ENCODE results near the gene MSL1. TPM values are rescaled to one million over a fixed set of nuclear protein-coding genes. Genes with fewer than 3 reads are reported as not detected.
"Not testable (repeated sequence)": the region's sequence is repeated elsewhere in the genome, so short reads cannot be mapped to it uniquely, and the experiment has no call there.

MSL1 gene
- total RNA-seq, 3 donors from 2014 or later (not counting 1 experiment from before 2014, with no cell fraction given): 99.0 to 124 (median 110) TPM

DNA sequence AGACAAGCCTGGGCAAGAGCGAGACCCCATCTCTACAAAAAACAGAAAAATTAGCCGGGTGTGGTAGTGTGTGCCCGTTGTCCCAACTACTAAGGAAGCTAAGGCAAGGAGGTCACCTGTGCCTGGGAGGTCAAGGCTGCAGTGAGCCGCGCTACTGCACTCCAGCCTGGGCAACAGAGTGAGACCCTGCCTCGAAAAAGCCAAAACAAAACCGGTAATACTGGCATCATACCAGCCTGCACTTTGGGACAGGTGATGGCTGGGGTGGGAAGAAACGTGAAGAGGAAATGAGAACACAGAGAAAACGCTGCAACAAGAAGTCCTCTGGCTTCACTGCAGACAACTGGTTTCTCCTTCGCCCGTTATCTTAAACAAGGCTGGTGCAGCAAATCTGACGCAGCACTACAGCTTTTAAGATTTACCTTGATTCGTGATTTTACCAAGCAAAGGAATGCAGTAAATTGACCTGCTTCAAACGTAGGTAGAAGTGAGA, 17.8 kb downstream of the MSL1 start:
- 24% methylated on average over 14 of the region's 14 CpGs for WGBS (ENCODE audit: insufficient coverage)

DNA sequence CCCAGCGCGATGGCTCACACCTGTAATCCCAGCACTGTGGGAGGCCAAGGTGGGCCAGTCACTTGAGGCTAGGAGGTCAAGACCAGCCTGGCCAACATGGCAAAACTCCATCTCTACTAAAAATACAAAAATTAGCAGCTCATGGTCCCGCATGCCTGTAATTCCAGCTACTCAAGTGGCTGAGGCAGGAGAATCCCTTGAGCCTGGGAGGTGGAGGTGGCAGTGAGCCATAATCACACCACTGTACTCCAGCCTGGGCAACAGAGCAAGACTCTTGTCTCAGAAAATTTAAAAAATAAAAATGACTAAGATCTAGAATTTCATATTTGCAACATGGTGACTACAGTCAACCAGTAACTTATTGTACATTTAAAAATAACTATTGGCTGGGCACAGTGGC, 21.4 kb downstream of the MSL1 start:
- H3K4me1 Mint-ChIP-seq: peaks cover 28 to 49% of the 10 kb centered on the region in 2 donors
- WGBS (ENCODE audit: insufficient coverage): 96% methylated on average over 3 of the region's 3 CpGs
- H3K36me3 Mint-ChIP-seq; H3K9me3 Mint-ChIP-seq; H3K4me3 Mint-ChIP-seq; ATAC-seq; DNase-seq; H3K27ac Mint-ChIP-seq; H3K9me3 ChIP-seq (ENCODE audit: control insufficient read depth, insufficient read depth, low read length); H3K27me3 ChIP-seq (ENCODE audit: control insufficient read depth, insufficient read depth, low read length); H3K27me3 Mint-ChIP-seq (ENCODE audit: low read depth in 2 of 2); H3K27ac ChIP-seq (ENCODE audit: low read length); H3K4me3 ChIP-seq (ENCODE audit: low read length): not testable (repeated sequence)
- intact Hi-C loops (cut with micrococcal nuclease): loop anchor here (5.0 kb wide), 1 partner anchor 74 kb away; the partner anchor contains the start of gene WIPF2
- Histone ChIP-seq H3K36me3 (ENCODE audit: control insufficient read depth, insufficient read depth, low read length) (peaks cover 31% of the 10 kb centered on the region), H3K4me1 (ENCODE audit: control insufficient read depth, insufficient read depth, low read length) (peaks cover 19% of the 10 kb centered on the region)

More for the DNA sequence above, 17.8 kb downstream of the MSL1 start:
- intact Hi-C loops (cut with micrococcal nuclease): loop anchor here (1.0 to 5.0 kb wide), 3 partner anchors 26 to 78 kb away; partner anchors contain the start of gene WIPF2
- Mint-ChIP-seq H3K27ac (peak overlapping the region; percentile 97), H3K36me3 (peaks cover 20% of the 10 kb centered on the region), H3K4me3 (peak overlapping the region; percentile 95), H3K4me1 (peaks cover 28 to 34% of the 10 kb centered on the region in 2 donors), H3K9me3 (no peaks in the 10 kb centered on the region), H3K27me3 (ENCODE audit: low read depth in 2 of 2) (no peaks in the 10 kb centered on the region)
- Histone ChIP-seq H3K9me3 (ENCODE audit: control insufficient read depth, insufficient read depth, low read length) (no peaks in the 10 kb centered on the region), H3K27me3 (ENCODE audit: control insufficient read depth, insufficient read depth, low read length) (no peaks in the 10 kb centered on the region), H3K27ac (ENCODE audit: low read length) (peak overlapping the region; percentile 94), H3K4me1 (ENCODE audit: control insufficient read depth, insufficient read depth, low read length) (peaks cover 16% of the 10 kb centered on the region), H3K4me3 (ENCODE audit: low read length) (peak overlapping the region; percentile 51), H3K36me3 (ENCODE audit: control insufficient read depth, insufficient read depth, low read length) (peaks cover 36% of the 10 kb centered on the region)
- peak in 2 of 3 donors; percentile 2 to 6 for ATAC-seq
- TF ChIP-seq, protein P1, sequence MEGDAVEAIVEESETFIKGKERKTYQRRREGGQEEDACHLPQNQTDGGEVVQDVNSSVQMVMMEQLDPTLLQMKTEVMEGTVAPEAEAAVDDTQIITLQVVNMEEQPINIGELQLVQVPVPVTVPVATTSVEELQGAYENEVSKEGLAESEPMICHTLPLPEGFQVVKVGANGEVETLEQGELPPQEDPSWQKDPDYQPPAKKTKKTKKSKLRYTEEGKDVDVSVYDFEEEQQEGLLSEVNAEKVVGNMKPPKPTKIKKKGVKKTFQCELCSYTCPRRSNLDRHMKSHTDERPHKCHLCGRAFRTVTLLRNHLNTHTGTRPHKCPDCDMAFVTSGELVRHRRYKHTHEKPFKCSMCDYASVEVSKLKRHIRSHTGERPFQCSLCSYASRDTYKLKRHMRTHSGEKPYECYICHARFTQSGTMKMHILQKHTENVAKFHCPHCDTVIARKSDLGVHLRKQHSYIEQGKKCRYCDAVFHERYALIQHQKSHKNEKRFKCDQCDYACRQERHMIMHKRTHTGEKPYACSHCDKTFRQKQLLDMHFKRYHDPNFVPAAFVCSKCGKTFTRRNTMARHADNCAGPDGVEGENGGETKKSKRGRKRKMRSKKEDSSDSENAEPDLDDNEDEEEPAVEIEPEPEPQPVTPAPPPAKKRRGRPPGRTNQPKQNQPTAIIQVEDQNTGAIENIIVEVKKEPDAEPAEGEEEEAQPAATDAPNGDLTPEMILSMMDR (IDR thresholded peaks at IDR 0.05): no peak
- no peak for DNase-seq

- H3K27me3 Mint-ChIP-seq (ENCODE audit: low read depth in 2 of 2): no peaks in the 10 kb centered on the region
- no peaks in the 10 kb centered on the region for H3K36me3 Mint-ChIP-seq
- no peak overlapping the region for H3K4me3 ChIP-seq (ENCODE audit: low read length)
- peaks cover 6% of the 10 kb centered on the region for H3K4me1 ChIP-seq (ENCODE audit: control insufficient read depth, insufficient read depth, low read length)
- H3K9me3 ChIP-seq (ENCODE audit: control insufficient read depth, insufficient read depth, low read length): no peaks in the 10 kb centered on the region
- no peaks in the 10 kb centered on the region for H3K9me3 Mint-ChIP-seq
- peak overlapping the region in 1 of 2 donors; percentile 31 for H3K27ac Mint-ChIP-seq
- H3K36me3 ChIP-seq (ENCODE audit: control insufficient read depth, insufficient read depth, low read length): peaks cover 48% of the 10 kb centered on the region
- H3K27ac ChIP-seq (ENCODE audit: low read length): no peak overlapping the region
- DNase-seq: no peak
- intact Hi-C loops (cut with micrococcal nuclease): no loop called here
- no peaks in the 10 kb centered on the region for H3K27me3 ChIP-seq (ENCODE audit: control insufficient read depth, insufficient read depth, low read length)
- H3K4me3 Mint-ChIP-seq: no peak overlapping the region
- WGBS (ENCODE audit: insufficient coverage): over 99% methylated on average over 3 of the region's 3 CpGs
- TF ChIP-seq, protein P1 (IDR thresholded peaks at IDR 0.05): no peak
- ATAC-seq: no peak
- H3K4me1 Mint-ChIP-seq: peaks cover 25 to 57% of the 10 kb centered on the region in 2 donors
Measured at GRCh38 chr17:40145476-40145875, 23.7 kb downstream of the MSL1 start.

DNA sequence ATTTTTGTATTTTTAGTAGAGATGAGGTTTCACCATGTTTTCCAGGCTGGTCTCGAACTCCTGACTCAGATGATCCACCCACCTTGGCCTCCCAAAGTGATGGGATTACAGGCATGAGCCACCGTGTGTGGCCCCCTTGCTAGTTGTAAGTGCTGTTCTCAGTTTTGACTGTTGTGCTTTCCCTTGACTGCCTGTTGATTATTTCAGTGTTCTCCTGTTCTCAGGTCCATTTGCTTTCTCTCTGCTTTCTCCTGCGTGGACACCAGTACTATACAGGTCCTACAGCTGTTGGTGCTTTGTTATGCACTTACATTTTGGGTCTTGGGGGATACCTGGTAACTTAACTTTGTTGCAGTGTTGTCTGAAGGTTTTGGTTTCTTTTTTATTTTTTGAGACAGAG, 26.8 kb downstream of the MSL1 start:
- 94% methylated on average over 3 of the region's 3 CpGs for WGBS (ENCODE audit: insufficient coverage)
- intact Hi-C loops (cut with micrococcal nuclease): no loop called here
- ATAC-seq: no peak
- Mint-ChIP-seq H3K27me3 (ENCODE audit: low read depth in 2 of 2) (no peaks in the 10 kb centered on the region), H3K27ac (peak overlapping the region in 1 of 2 donors; percentile 17), H3K9me3 (no peaks in the 10 kb centered on the region), H3K36me3 (peaks cover 6% of the 10 kb centered on the region), H3K4me3 (no peak overlapping the region), H3K4me1 (peaks cover 7 to 48% of the 10 kb centered on the region in 2 donors)
- peaks cover 52% of the 10 kb centered on the region for H3K36me3 ChIP-seq (ENCODE audit: control insufficient read depth, insufficient read depth, low read length)
- no peak overlapping the region for H3K4me3 ChIP-seq (ENCODE audit: low read length)
- peaks cover 7% of the 10 kb centered on the region for H3K4me1 ChIP-seq (ENCODE audit: control insufficient read depth, insufficient read depth, low read length)
- no peaks in the 10 kb centered on the region for H3K9me3 ChIP-seq (ENCODE audit: control insufficient read depth, insufficient read depth, low read length)
- no peaks in the 10 kb centered on the region for H3K27me3 ChIP-seq (ENCODE audit: control insufficient read depth, insufficient read depth, low read length)
- TF ChIP-seq, protein P1 (IDR thresholded peaks at IDR 0.05): no peak
- no peak for DNase-seq
- H3K27ac ChIP-seq (ENCODE audit: low read length): no peak overlapping the region
